Upper lobe of right lung (tissue), 1 donor: ENCODE results near the gene DOK4. TPM values are rescaled to one million over a fixed set of nuclear protein-coding genes. Genes with fewer than 3 reads are reported as not detected.

Source experiments
- ATAC-seq: fragments of 200-7000 bp; cut with Tn5 transposase; one replicate; pipeline ENCODE4 v1.9.1; 2020; ENCODE audit warnings: mild to moderate bottlenecking, moderate library complexity
- DNase-seq: peaks from one replicate; pipeline ENCODE4 v3.0.0-alpha.2; 2020
- H3K27ac ChIP-seq: fragments of 200-600 bp; one replicate; pipeline ENCODE4 v1.8.0; 2022
- H3K27me3 ChIP-seq: fragments of 200-600 bp; one replicate; pipeline ENCODE4 v1.8.0; 2022; ENCODE audit warnings: mild to moderate bottlenecking
- H3K36me3 ChIP-seq: fragments of 200-600 bp; one replicate; pipeline ENCODE4 v1.8.0; 2022
- H3K4me1 ChIP-seq: fragments of 200-600 bp; one replicate; pipeline ENCODE4 v1.8.0; 2022
- H3K4me3 ChIP-seq: fragments of 200-600 bp; one replicate; pipeline ENCODE4 v1.8.0; 2022; ENCODE audit warnings: mild to moderate bottlenecking
- H3K9me3 ChIP-seq: fragments of 200-600 bp; one replicate; pipeline ENCODE4 v1.8.0; 2022
- intact Hi-C: fragments of 100-400 bp; cut with DNase I; formaldehyde crosslinking; loops from one replicate; pipeline ENCODE4 v1.11.0; 2022
- total RNA-seq: library from RNA; stranded (reverse); fragmentation: NEBNext Ultra II Directional; extraction: Animal tissue kit (Norgen Biotek cat#: 25700); gene quantifications from one replicate; pipeline ENCODE4 v1.2.1, GENCODE V29; 2021
- TF ChIP-seq, protein P1 (sequence below): fragments of 200-600 bp; IDR thresholded peaks from one replicate; pipeline ENCODE4 v1.8.0; 2022; ENCODE audit warnings: antibody characterized with exemption
- donor health status: DM: no; HTN: yes; CAD: no; lungs with severe emphysema.

The DOK4 gene
- total RNA-seq, 1 donor from 2014 or later: 55.1 TPM

GRCh38 chr16:57471852-57472664 lies 14.2 kb downstream of the DOK4 start:
- H3K4me1 ChIP-seq: peaks cover 36% of the 10 kb centered on the region
- no peaks in the 10 kb centered on the region for H3K27me3 ChIP-seq
- intact Hi-C loops: no loop called here
- ATAC-seq (no peak), DNase-seq (no peak)
- TF ChIP-seq, protein P1, sequence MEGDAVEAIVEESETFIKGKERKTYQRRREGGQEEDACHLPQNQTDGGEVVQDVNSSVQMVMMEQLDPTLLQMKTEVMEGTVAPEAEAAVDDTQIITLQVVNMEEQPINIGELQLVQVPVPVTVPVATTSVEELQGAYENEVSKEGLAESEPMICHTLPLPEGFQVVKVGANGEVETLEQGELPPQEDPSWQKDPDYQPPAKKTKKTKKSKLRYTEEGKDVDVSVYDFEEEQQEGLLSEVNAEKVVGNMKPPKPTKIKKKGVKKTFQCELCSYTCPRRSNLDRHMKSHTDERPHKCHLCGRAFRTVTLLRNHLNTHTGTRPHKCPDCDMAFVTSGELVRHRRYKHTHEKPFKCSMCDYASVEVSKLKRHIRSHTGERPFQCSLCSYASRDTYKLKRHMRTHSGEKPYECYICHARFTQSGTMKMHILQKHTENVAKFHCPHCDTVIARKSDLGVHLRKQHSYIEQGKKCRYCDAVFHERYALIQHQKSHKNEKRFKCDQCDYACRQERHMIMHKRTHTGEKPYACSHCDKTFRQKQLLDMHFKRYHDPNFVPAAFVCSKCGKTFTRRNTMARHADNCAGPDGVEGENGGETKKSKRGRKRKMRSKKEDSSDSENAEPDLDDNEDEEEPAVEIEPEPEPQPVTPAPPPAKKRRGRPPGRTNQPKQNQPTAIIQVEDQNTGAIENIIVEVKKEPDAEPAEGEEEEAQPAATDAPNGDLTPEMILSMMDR: no peak
- H3K36me3 ChIP-seq: peaks cover 76% of the 10 kb centered on the region
- no peaks in the 10 kb centered on the region for H3K9me3 ChIP-seq
- no peak overlapping the region for H3K4me3 ChIP-seq
- H3K27ac ChIP-seq: peak overlapping the region; percentile 3

GRCh38 chr16:57471209-57471608 lies 15.1 kb downstream of the DOK4 start:
- no peaks in the 10 kb centered on the region for H3K9me3 ChIP-seq
- no peak for DNase-seq
- ATAC-seq: no peak
- TF ChIP-seq, protein P1: no peak
- H3K27ac ChIP-seq: peak overlapping the region; percentile 55
- H3K4me1 ChIP-seq: peaks cover 34% of the 10 kb centered on the region
- peaks cover 84% of the 10 kb centered on the region for H3K36me3 ChIP-seq
- no peaks in the 10 kb centered on the region for H3K27me3 ChIP-seq
- H3K4me3 ChIP-seq: no peak overlapping the region
- intact Hi-C loops: no loop called here

DNA sequence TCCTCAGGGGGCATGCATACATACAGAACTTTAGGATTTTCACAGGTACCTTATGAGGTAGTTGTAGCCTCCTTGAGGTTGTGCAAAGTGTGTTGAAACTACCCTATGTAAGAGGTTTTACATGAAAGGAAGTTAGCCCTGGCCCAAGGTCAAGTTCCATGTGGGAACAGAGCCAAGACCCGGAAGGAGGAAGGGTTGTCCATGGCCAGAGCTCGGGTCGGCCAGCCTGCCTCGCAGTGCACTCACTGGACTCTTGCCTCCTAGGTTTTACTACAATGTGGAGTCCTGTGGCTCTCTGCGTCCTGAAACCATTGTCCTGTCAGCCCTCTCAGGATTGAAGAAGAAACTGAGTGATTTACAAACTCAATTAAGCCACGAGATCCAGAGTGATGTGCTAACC lies 15.6 kb downstream of the DOK4 start:
- DNase-seq (peak; percentile 85), ATAC-seq (peak; percentile 72)
- Histone ChIP-seq H3K36me3 (peaks cover 89% of the 10 kb centered on the region), H3K4me1 (peaks cover 31% of the 10 kb centered on the region), H3K9me3 (no peaks in the 10 kb centered on the region), H3K4me3 (no peak overlapping the region), H3K27ac (peak overlapping the region; percentile 55), H3K27me3 (no peaks in the 10 kb centered on the region)
- intact Hi-C loops: no loop called here
- TF ChIP-seq, protein P1: no peak

DNA sequence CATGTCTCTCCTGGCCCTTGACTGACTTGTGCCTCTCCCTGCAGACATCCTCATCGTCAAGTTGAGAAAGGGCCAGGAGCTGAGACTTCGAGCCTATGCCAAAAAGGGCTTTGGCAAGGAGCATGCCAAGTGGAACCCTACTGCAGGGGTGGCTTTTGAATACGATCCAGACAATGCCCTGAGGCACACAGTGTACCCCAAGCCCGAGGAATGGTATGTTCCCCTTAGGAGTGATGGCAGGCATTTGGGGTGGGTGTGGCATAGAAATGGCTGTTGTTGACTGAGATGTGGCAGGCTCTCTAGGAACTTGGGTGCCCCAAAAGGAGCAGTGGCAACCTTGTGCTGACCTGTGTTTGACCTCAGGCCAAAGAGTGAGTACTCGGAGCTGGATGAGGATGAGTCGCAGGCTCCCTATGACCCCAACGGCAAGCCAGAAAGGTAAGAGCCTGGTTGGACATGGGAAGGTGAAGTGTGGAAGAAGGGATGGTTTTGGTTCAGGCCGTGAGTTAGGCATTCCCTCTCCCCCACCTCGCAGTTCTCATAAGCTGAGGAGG lies 16.3 kb downstream of the DOK4 start:
- intact Hi-C loops: no loop called here
- DNase-seq (no peak), ATAC-seq (peak; percentile 49)
- TF ChIP-seq, protein P1: no peak
- Histone ChIP-seq H3K27ac (no peak overlapping the region), H3K27me3 (no peaks in the 10 kb centered on the region), H3K4me1 (peaks cover 34% of the 10 kb centered on the region), H3K36me3 (peaks cover 95% of the 10 kb centered on the region), H3K4me3 (no peak overlapping the region), H3K9me3 (no peaks in the 10 kb centered on the region)

- no peaks in the 10 kb centered on the region for H3K9me3 ChIP-seq
- no peak overlapping the region for H3K27ac ChIP-seq
- no peaks in the 10 kb centered on the region for H3K27me3 ChIP-seq
- peaks cover 96% of the 10 kb centered on the region for H3K36me3 ChIP-seq
- peaks cover 44% of the 10 kb centered on the region for H3K4me1 ChIP-seq
- TF ChIP-seq, protein P1: no peak
- DNase-seq (no peak), ATAC-seq (no peak)
- intact Hi-C loops: no loop called here
- H3K4me3 ChIP-seq: no peak overlapping the region
Measured at GRCh38 chr16:57469046-57469445, 17.2 kb downstream of the DOK4 start.
